Measurements from ENCODE around the gene USE1.

The USE1 gene

DNA sequence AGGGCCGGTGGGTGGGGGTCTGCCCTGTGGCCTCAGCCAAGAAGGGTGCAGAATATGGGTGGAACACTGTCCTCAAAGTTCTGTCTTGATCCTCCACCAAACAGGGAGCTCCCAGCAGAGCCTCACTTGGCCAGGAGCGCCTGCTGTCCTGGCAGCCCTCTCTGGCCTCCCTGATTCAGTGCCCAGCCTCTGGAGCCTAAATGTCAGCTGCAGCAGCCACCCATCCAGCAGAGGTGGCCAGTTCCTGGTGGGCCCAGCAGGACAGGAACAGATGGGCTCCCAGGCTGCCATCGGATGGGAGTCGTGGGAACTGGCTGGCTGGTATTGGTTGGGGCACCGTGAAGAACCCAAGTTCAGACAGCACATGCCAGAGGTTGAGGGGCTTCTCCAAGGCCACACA lies 1.8 kb upstream of the USE1 start:
- no peaks in the 10 kb centered on the region for H4K20me1 ChIP-seq (ENCODE audit: insufficient read depth, low read length, poor library complexity, severe bottlenecking)
- H3K9ac ChIP-seq (ENCODE audit: low read depth, low read length, poor library complexity, severe bottlenecking) = no peak overlapping the region
- H3K36me3 ChIP-seq (ENCODE audit: insufficient read depth, low read length) = peaks cover 25% of the 10 kb centered on the region; the same call in 1 of the 2 replicates
- H3K79me2 ChIP-seq (ENCODE audit: insufficient read depth, low read length) = peaks cover 9% of the 10 kb centered on the region; the same call in 1 of the 2 replicates
- H2AFZ ChIP-seq (ENCODE audit: low read length) = no peak overlapping the region
- no peaks in the 10 kb centered on the region for H3K27me3 ChIP-seq (ENCODE audit: insufficient read depth, low read length, poor library complexity, severe bottlenecking)
- H3K4me1 ChIP-seq (ENCODE audit: insufficient read depth, low read length, poor library complexity, severe bottlenecking) = peaks cover 16% of the 10 kb centered on the region
- no peaks in the 10 kb centered on the region for H3K9me2 ChIP-seq (replicated peaks; ENCODE audit: low read depth, low read length)
- no peaks in the 10 kb centered on the region for H3K9me3 ChIP-seq (ENCODE audit: insufficient read depth, low read depth, low read length)
- H3K4me3 ChIP-seq (ENCODE audit: low read length, poor library complexity, severe bottlenecking) = no peak overlapping the region
- no peaks in the 10 kb centered on the region for H3F3A ChIP-seq (ENCODE audit: low read depth)
- H3K4me2 ChIP-seq (ENCODE audit: low read depth, low read length, poor library complexity, severe bottlenecking) = no peak overlapping the region
- TF ChIP-seq EZH2phosphoT487 (IDR thresholded peaks at IDR 0.05; ENCODE audit: borderline replicate concordance) = no peak
- TF ChIP-seq CTCF (conservative IDR thresholded peaks at IDR 0.05; ENCODE audit: low read length) = no peak

- H3K27me3 ChIP-seq (ENCODE audit: insufficient read depth, low read length, poor library complexity, severe bottlenecking) = no peaks in the 10 kb centered on the region
- no peaks in the 10 kb centered on the region for H3K9me3 ChIP-seq (ENCODE audit: insufficient read depth, low read depth, low read length)
- H3K79me2 ChIP-seq (ENCODE audit: insufficient read depth, low read length) = peaks cover 9% of the 10 kb centered on the region; the same call in 1 of the 2 replicates
- peaks cover 16% of the 10 kb centered on the region for H3K4me1 ChIP-seq (ENCODE audit: insufficient read depth, low read length, poor library complexity, severe bottlenecking)
- no peaks in the 10 kb centered on the region for H3K9me2 ChIP-seq (replicated peaks; ENCODE audit: low read depth, low read length)
- no peak overlapping the region for H2AFZ ChIP-seq (ENCODE audit: low read length)
- peak overlapping the region; percentile 97 for H3K4me2 ChIP-seq (ENCODE audit: low read depth, low read length, poor library complexity, severe bottlenecking)
- peaks cover 25% of the 10 kb centered on the region; the same call in 1 of the 2 replicates for H3K36me3 ChIP-seq (ENCODE audit: insufficient read depth, low read length)
- no peaks in the 10 kb centered on the region for H3F3A ChIP-seq (ENCODE audit: low read depth)
- H3K9ac ChIP-seq (ENCODE audit: low read depth, low read length, poor library complexity, severe bottlenecking) = peak overlapping the region; percentile 88
- TF ChIP-seq EZH2phosphoT487 (IDR thresholded peaks at IDR 0.05; ENCODE audit: borderline replicate concordance) (no peak), CTCF (conservative IDR thresholded peaks at IDR 0.05; ENCODE audit: low read length) (no peak)
- H3K4me3 ChIP-seq (ENCODE audit: low read length, poor library complexity, severe bottlenecking) = peak overlapping the region; percentile 81
- H4K20me1 ChIP-seq (ENCODE audit: insufficient read depth, low read length, poor library complexity, severe bottlenecking) = no peaks in the 10 kb centered on the region
Measured at GRCh38 chr19:17214508-17215126, 540 bp upstream of the USE1 start.

DNA sequence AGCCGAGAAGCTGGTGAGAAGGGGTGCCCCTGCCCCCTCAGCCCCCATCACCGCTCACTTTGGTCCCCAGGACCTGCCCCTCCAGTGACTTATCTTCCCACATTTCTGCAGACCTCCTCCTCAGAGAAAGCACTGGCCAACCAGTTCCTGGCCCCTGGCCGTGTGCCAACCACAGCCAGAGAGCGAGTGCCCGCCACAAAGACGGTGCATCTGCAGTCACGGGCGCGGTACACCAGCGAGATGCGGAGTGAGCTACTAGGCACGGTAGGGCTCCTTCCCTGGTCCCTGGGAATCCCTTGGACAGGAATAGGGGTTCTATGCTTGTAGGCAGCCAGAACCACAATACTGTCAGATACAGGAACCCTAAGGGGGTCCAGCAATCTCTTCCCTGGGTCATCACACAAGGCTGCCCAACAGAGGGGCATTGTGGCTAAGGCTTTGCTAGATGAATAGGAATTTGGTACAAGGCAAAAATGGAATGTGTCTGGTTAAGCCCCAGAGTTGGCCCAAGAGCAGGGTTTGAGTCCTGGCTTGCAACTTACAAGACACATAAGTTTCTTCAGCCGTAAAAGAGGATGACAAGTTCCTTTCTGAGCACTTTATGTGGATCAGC lies 1.0 kb downstream of the USE1 start:
- Histone ChIP-seq H3K9ac (ENCODE audit: low read depth, low read length, poor library complexity, severe bottlenecking) (peak overlapping the region; percentile 88), H4K20me1 (ENCODE audit: insufficient read depth, low read length, poor library complexity, severe bottlenecking) (no peaks in the 10 kb centered on the region), H3K4me3 (ENCODE audit: low read length, poor library complexity, severe bottlenecking) (peak overlapping the region; percentile 81), H3K9me3 (ENCODE audit: insufficient read depth, low read depth, low read length) (no peaks in the 10 kb centered on the region), H3K9me2 (replicated peaks; ENCODE audit: low read depth, low read length) (no peaks in the 10 kb centered on the region), H3K79me2 (ENCODE audit: insufficient read depth, low read length) (peaks cover 9% of the 10 kb centered on the region; the same call in 1 of the 2 replicates), H3K36me3 (ENCODE audit: insufficient read depth, low read length) (peaks cover 16% of the 10 kb centered on the region; the same call in 1 of the 2 replicates), H3K4me1 (ENCODE audit: insufficient read depth, low read length, poor library complexity, severe bottlenecking) (peaks cover 16% of the 10 kb centered on the region), H3F3A (ENCODE audit: low read depth) (no peaks in the 10 kb centered on the region), H3K27me3 (ENCODE audit: insufficient read depth, low read length, poor library complexity, severe bottlenecking) (no peaks in the 10 kb centered on the region), H3K4me2 (ENCODE audit: low read depth, low read length, poor library complexity, severe bottlenecking) (peak overlapping the region; percentile 97), H2AFZ (ENCODE audit: low read length) (peak overlapping the region; percentile 42; the same call in 1 of the 2 replicates)
- TF ChIP-seq CTCF (conservative IDR thresholded peaks at IDR 0.05; ENCODE audit: low read length) (no peak), EZH2phosphoT487 (IDR thresholded peaks at IDR 0.05; ENCODE audit: borderline replicate concordance) (no peak)
